WERI-Rb-1 (cell line): ENCODE results near the gene FTO.

Experiments
- DNase-seq: peaks from one replicate; pipeline ENCODE4 v3.0.0-alpha.2; 2020
- H3K27ac ChIP-seq: fragments of 250-450 bp; sonication (Bioruptor Pico); 2 replicates; pipeline ENCODE4 v1.5.1; 2020; ENCODE audit warnings: mild to moderate bottlenecking, moderate library complexity
- H3K27me3 ChIP-seq: fragments of 250-450 bp; sonication (Bioruptor Pico); 2 replicates; pipeline ENCODE4 v1.5.1; 2021; ENCODE audit warnings: mild to moderate bottlenecking, low read depth, moderate library complexity; ENCODE audit not compliant: insufficient read depth, severe bottlenecking
- H3K36me3 ChIP-seq: fragments of 250-450 bp; sonication (Bioruptor Pico); 2 replicates; pipeline ENCODE4 v1.5.1; 2020; ENCODE audit warnings: mild to moderate bottlenecking, moderate library complexity
- H3K4me3 ChIP-seq: 2 replicates; pipeline ENCODE4 v1.5.1; 2011; ENCODE audit warnings: low read depth, mild to moderate bottlenecking, control low read depth, low read length
- H3K9me3 ChIP-seq: fragments of 250-450 bp; sonication (Bioruptor Pico); 2 replicates; pipeline ENCODE4 v1.5.1; 2021; ENCODE audit warnings: mild to moderate bottlenecking, moderate library complexity; ENCODE audit not compliant: severe bottlenecking
- TF ChIP-seq, protein P1 (sequence below): IDR thresholded peaks from 2 replicates; pipeline ENCODE4 v1.5.1; 2011; ENCODE audit warnings: low read depth, mild to moderate bottlenecking, control low read depth, inconsistent platforms, low read length

Gene FTO

DNA sequence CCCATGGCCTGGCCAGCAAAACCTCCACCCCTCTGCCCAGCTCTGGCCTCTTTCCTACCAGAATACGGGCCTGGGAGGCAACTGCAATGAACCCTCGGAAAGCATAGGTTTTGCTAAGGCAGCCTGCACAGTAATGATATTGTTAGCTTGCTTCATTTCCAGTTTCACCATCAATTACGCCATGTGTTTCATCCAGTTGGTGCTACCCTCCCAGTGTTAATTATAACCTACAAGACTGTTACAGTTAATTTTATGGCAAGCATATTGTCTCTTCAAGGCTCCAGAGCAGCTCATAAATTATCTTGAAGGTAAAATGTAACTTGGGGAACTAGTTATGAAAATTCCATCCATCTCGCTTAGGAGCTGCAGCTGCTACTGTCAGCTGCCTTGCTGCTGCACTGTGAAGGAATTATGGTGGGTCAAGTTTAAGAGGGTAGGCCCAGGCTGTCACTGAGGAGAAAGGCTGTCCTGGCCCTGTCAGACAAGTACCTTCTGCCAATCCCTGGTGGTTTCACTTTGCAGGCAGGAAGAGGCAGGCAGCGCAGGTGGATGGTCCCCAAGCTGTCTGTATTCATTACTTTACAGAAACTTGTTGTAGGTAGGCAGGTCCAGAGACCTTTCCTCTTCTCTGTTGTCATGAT lies 242.9 kb downstream of the FTO start:
- TF ChIP-seq, protein P1, sequence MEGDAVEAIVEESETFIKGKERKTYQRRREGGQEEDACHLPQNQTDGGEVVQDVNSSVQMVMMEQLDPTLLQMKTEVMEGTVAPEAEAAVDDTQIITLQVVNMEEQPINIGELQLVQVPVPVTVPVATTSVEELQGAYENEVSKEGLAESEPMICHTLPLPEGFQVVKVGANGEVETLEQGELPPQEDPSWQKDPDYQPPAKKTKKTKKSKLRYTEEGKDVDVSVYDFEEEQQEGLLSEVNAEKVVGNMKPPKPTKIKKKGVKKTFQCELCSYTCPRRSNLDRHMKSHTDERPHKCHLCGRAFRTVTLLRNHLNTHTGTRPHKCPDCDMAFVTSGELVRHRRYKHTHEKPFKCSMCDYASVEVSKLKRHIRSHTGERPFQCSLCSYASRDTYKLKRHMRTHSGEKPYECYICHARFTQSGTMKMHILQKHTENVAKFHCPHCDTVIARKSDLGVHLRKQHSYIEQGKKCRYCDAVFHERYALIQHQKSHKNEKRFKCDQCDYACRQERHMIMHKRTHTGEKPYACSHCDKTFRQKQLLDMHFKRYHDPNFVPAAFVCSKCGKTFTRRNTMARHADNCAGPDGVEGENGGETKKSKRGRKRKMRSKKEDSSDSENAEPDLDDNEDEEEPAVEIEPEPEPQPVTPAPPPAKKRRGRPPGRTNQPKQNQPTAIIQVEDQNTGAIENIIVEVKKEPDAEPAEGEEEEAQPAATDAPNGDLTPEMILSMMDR = no peak
- no peak overlapping the region for H3K4me3 ChIP-seq

DNA sequence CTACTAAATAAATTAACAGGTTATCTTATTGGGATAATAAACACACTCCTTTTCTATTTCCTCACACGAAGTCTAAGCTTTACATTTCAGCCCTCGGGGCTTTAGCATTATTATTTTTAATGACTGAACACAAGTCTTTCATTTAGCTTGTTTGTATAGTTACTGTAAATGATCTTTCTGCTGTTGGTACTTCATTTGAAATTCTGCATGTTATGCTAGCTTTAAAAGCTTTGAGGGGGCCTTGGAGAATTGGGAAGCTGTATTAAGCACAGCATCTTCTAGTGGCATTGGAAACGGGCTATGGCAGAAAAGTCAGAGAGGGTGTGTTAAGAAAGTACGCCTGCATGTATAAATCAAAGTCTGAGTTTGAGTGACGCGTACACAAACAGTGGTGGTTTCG lies 243.7 kb downstream of the FTO start:
- Histone ChIP-seq H3K36me3 (no peaks in the 10 kb centered on the region), H3K27me3 (no peaks in the 10 kb centered on the region), H3K27ac (no peak overlapping the region), H3K9me3 (no peaks in the 10 kb centered on the region), H3K4me3 (no peak overlapping the region)
- no peak for DNase-seq
- TF ChIP-seq, protein P1 = no peak

More for the DNA sequence above, 242.9 kb downstream of the FTO start:
- Histone ChIP-seq H3K27ac (peak overlapping the region; percentile 11; the same call in 1 of the 2 replicates), H3K27me3 (no peaks in the 10 kb centered on the region), H3K9me3 (no peaks in the 10 kb centered on the region), H3K36me3 (no peaks in the 10 kb centered on the region)
- no peak for DNase-seq

DNA sequence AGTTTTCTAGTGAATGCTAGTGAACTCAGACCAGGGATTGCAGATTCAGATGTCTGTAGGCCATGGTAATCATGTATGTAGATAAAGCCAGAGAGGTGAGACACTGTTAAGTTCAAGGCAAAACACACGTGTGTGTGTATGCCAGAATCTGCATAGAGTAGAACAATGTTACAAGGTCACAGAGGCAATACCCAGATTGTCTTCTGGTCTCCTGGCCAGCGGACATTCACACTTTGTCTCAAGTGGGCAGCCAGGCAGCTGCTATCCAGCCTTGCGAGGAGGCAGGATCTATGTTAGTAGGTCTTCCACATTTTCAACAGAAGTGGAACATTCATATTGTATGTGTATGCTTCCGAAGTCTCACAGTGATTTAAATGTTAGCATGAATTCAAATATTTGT lies 244.4 kb downstream of the FTO start:
- TF ChIP-seq, protein P1 = no peak

DNA sequence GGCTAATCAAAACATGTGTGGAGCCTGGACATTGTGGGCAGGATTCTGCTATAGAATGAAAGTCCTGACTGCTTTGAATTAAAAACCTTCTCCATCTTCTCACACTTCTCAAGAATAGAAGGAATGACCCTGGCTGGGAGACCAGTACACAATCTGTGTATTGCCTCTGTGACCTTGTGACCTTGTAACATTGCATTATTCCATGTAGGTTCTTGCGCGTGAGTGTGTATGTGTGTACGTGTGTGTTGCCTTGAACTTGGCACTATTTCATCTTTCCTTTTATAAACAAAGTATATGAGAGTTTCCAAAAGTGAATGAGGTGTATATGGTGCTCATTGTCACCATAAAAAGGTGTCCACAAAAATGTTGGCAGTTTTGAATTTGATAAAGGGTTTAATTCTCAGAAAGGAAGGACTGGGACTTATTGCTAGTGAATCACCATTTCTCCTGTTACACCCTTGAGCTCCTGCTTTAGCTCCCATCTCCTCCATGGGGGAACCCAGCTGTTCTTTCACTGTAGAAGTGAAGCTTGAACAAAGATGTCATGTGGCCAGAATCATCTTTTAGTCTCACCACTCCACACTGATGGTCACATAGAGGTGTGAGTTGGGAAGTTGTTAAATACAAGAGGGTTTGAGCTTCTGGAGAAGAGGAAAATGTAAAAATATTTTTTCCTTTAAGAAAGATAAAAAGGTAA lies 244.9 kb downstream of the FTO start:
- Histone ChIP-seq H3K27ac (no peak overlapping the region), H3K4me3 (no peak overlapping the region), H3K36me3 (no peaks in the 10 kb centered on the region), H3K9me3 (no peaks in the 10 kb centered on the region), H3K27me3 (no peaks in the 10 kb centered on the region)
- TF ChIP-seq, protein P1 = no peak
- no peak for DNase-seq

More for the DNA sequence above, 244.4 kb downstream of the FTO start:
- DNase-seq = no peak
- Histone ChIP-seq H3K4me3 (no peak overlapping the region), H3K27ac (no peak overlapping the region), H3K27me3 (no peaks in the 10 kb centered on the region), H3K9me3 (no peaks in the 10 kb centered on the region), H3K36me3 (no peaks in the 10 kb centered on the region)

DNA sequence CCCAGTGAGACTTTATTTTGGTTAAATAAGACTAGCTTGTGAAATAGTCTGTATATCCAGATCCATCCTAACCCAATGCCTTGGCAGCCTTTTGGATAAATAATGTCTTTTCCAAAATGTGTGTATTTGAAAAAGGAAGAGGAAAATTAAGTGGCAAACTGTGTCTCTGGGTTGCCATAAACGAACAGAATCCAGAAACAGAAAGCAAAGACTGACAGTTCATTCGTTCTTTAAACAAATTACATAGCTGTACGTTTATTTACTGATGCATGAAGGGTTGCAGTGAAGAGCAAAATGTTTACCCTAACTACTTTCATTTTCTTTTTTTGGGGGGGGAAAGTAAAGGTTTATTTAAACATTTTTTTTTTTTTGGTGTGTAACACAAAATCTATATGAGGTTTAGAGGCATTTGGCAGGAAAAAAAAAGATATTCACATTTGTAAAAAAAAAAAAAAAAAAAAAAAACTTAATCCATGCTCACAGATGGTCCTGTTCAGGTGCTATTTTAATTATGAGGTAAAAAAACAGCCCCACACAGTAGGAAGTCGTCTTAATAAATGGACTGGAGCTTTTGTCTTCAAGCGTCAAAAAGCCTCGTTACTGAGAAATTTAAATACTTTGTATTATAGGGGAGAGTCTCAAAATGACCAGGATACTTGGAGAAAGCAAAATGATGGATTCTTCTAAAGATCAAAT lies 245.9 kb downstream of the FTO start:
- DNase-seq = no peak
- Histone ChIP-seq H3K4me3 (no peak overlapping the region), H3K36me3 (no peaks in the 10 kb centered on the region), H3K27ac (peak overlapping the region; percentile 10), H3K9me3 (no peaks in the 10 kb centered on the region), H3K27me3 (no peaks in the 10 kb centered on the region)
- TF ChIP-seq, protein P1 = no peak
